Measurements from ENCODE around the gene USH1C.

Gene USH1C

GRCh38 chr11:17471501-17471900, 72.7 kb downstream of the USH1C start:
- no peak for DNase-seq (ENCODE audit: low read depth)

GRCh38 chr11:17469998-17470397, 74.2 kb downstream of the USH1C start:
- no peak for DNase-seq (ENCODE audit: low read depth)

- no peak for DNase-seq (ENCODE audit: low read depth)
Observed at GRCh38 chr11:17468122-17468521, 76.1 kb downstream of the USH1C start.

- DNase-seq (ENCODE audit: low read depth), result no peak
Observed at GRCh38 chr11:17463546-17464174, 80.6 kb downstream of the USH1C start.

GRCh38 chr11:17462940-17463339, 81.3 kb downstream of the USH1C start:
- DNase-seq (ENCODE audit: low read depth), result no peak

- DNase-seq (ENCODE audit: low read depth), result no peak
Observed at GRCh38 chr11:17460406-17460805, 83.8 kb downstream of the USH1C start.

GRCh38 chr11:17459236-17459896, 84.8 kb downstream of the USH1C start:
- no peak for DNase-seq (ENCODE audit: low read depth)

- no peak for DNase-seq (ENCODE audit: low read depth)
Observed at GRCh38 chr11:17458268-17458667, 85.9 kb downstream of the USH1C start.

- no peak for DNase-seq (ENCODE audit: low read depth)
Observed at GRCh38 chr11:17457396-17458173, 86.6 kb downstream of the USH1C start.

GRCh38 chr11:17452668-17453067, 91.5 kb downstream of the USH1C start:
- no peak for DNase-seq (ENCODE audit: low read depth)

GRCh38 chr11:17449158-17449557, 95.1 kb downstream of the USH1C start:
- DNase-seq (ENCODE audit: low read depth), result no peak

- DNase-seq (ENCODE audit: low read depth), result no peak
Observed at GRCh38 chr11:17446482-17446881, 97.7 kb downstream of the USH1C start.

- no peak for DNase-seq (ENCODE audit: low read depth)
Observed at GRCh38 chr11:17445240-17445795, 98.9 kb downstream of the USH1C start.

- DNase-seq (ENCODE audit: low read depth), result no peak
Observed at GRCh38 chr11:17443926-17444690, 100.1 kb downstream of the USH1C start.
